Hepatocyte (in vitro differentiated cells): ENCODE data around the gene ACSS1. TPM values are rescaled to one million over a fixed set of nuclear protein-coding genes. Genes with fewer than 3 reads are reported as not detected.

Experiments
- DNase-seq: peaks from one replicate; pipeline ENCODE4 v3.0.0-alpha.2; 2016; ENCODE audit warnings: low spot score
- H2AFZ ChIP-seq: fragments of 200-600 bp; sonication (generic); 2 replicates; pipeline ENCODE4 v1.6.0; 2016; ENCODE audit warnings: antibody characterized with exemption, mild to moderate bottlenecking
- H3K27ac ChIP-seq: fragments of 200-600 bp; sonication (generic); 2 replicates; pipeline ENCODE4 v1.5.1; 2016; ENCODE audit warnings: mild to moderate bottlenecking
- H3K27me3 ChIP-seq: fragments of 200-600 bp; sonication (generic); 2 replicates; pipeline ENCODE4 v1.6.1; 2016
- H3K36me3 ChIP-seq: fragments of 200-600 bp; sonication (generic); replicated peaks from 2 replicates; pipeline ENCODE4 v1.5.1; 2016; ENCODE audit warnings: low read depth; ENCODE audit not compliant: insufficient read depth
- H3K4me1 ChIP-seq: fragments of 200-600 bp; sonication (generic); 2 replicates; pipeline ENCODE4 v1.5.1; 2016; ENCODE audit warnings: mild to moderate bottlenecking, moderate library complexity; ENCODE audit not compliant: insufficient read depth
- H3K4me2 ChIP-seq: fragments of 200-600 bp; sonication (generic); 2 replicates; pipeline ENCODE4 v1.6.0; 2016
- H3K4me3 ChIP-seq: fragments of 200-600 bp; sonication (generic); 2 replicates; pipeline ENCODE4 v1.5.1; 2016; ENCODE audit warnings: mild to moderate bottlenecking
- H3K79me2 ChIP-seq: fragments of 200-600 bp; sonication (generic); 2 replicates; pipeline ENCODE4 v1.6.0; 2017; ENCODE audit warnings: mild to moderate bottlenecking
- H3K9me2 ChIP-seq: fragments of 200-600 bp; sonication (generic); replicated peaks from 2 replicates; pipeline ENCODE4 v1.6.0; 2017; ENCODE audit warnings: mild to moderate bottlenecking; ENCODE audit not compliant: insufficient read depth
- H3K9me3 ChIP-seq: fragments of 200-600 bp; sonication (generic); 2 replicates; pipeline ENCODE4 v1.5.1; 2016; ENCODE audit warnings: low read depth, mild to moderate bottlenecking
- H4K20me1 ChIP-seq: fragments of 200-600 bp; sonication (generic); 2 replicates; pipeline ENCODE4 v1.6.0; 2016; ENCODE audit warnings: mild to moderate bottlenecking; ENCODE audit not compliant: insufficient read depth, poor library complexity, severe bottlenecking
- EZH2 ChIP-seq: fragments of 200-600 bp; sonication (generic); IDR thresholded peaks from 2 replicates; pipeline ENCODE4 v1.6.1; 2016; ENCODE audit warnings: antibody characterized with exemption, mild to moderate bottlenecking, borderline replicate concordance
- EZH2phosphoT487 ChIP-seq: fragments of 200-600 bp; sonication (generic); IDR thresholded peaks from one replicate; pipeline ENCODE4 v1.6.1; 2018; ENCODE audit warnings: antibody characterized with exemption, mild to moderate bottlenecking, low read depth, moderate library complexity; ENCODE audit not compliant: unreplicated experiment, severe bottlenecking
- WGBS: methylation state at CpG from one replicate; pipeline ENCODE4 v1.1.6; 2016; ENCODE audit warnings: low lambda C conversion rate; ENCODE audit errors: missing lambda C conversion rate; 5-methylcytosine and 5-hydroxymethylcytosine counted together
- polyA plus RNA-seq: library from polyadenylated mRNA; unstranded; fragments of >200 nt; fragmentation: Nextera tagmentation; extraction: Ambion mirVana; gene quantifications from 2 replicates; pipeline ENCODE4 v1.2.1, GENCODE V29; 2016
- total RNA-seq: library from RNA; depleted of rRNA; stranded (reverse); fragments of >200 nt; gene quantifications from 2 replicates; pipeline ENCODE4 v1.2.3, GENCODE V29; 2014
- TF ChIP-seq, protein P1 (sequence below): fragments of 200-600 bp; sonication (generic); IDR thresholded peaks from 2 replicates; pipeline ENCODE4 v1.5.1; 2016; ENCODE audit warnings: antibody characterized with exemption, mild to moderate bottlenecking; ENCODE audit not compliant: poor library complexity

ACSS1 gene
- total and polyA plus RNA-seq, 2 experiments from 2014 or later, result 20.5 to 37.7 TPM

DNA sequence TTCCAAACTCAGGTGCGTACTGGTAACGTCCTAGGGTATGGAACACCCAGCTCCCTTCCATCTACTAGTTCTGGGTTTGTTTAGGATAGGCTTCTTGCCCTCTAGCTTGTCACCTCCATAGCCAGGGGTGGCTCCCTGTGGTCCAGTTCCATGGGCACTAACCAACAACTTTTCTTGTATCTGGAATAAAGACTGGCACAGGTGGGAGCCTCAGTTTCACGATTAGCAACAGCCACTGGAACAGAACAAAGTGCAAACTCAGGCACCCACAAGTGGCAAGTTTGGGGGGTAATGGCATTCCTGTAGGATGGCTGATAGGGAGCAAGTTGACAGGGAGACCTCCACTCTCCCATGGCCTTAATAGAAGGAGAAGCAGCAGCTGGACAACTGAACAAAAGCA is 59.8 kb downstream of the ACSS1 start:
- Histone ChIP-seq H4K20me1 (no peaks in the 10 kb centered on the region), H2AFZ (no peak overlapping the region), H3K9me3 (no peaks in the 10 kb centered on the region), H3K4me1 (no peaks in the 10 kb centered on the region), H3K79me2 (no peaks in the 10 kb centered on the region), H3K4me2 (no peak overlapping the region), H3K27me3 (no peaks in the 10 kb centered on the region), H3K9me2 (no peaks in the 10 kb centered on the region), H3K27ac (no peak overlapping the region), H3K4me3 (no peak overlapping the region), H3K36me3 (no peaks in the 10 kb centered on the region)
- WGBS, result 86% methylated on average over 3 of the region's 3 CpGs
- TF ChIP-seq, protein P1, sequence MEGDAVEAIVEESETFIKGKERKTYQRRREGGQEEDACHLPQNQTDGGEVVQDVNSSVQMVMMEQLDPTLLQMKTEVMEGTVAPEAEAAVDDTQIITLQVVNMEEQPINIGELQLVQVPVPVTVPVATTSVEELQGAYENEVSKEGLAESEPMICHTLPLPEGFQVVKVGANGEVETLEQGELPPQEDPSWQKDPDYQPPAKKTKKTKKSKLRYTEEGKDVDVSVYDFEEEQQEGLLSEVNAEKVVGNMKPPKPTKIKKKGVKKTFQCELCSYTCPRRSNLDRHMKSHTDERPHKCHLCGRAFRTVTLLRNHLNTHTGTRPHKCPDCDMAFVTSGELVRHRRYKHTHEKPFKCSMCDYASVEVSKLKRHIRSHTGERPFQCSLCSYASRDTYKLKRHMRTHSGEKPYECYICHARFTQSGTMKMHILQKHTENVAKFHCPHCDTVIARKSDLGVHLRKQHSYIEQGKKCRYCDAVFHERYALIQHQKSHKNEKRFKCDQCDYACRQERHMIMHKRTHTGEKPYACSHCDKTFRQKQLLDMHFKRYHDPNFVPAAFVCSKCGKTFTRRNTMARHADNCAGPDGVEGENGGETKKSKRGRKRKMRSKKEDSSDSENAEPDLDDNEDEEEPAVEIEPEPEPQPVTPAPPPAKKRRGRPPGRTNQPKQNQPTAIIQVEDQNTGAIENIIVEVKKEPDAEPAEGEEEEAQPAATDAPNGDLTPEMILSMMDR, result no peak
- TF ChIP-seq EZH2 (no peak), EZH2phosphoT487 (no peak)
- DNase-seq, result no peak

DNA sequence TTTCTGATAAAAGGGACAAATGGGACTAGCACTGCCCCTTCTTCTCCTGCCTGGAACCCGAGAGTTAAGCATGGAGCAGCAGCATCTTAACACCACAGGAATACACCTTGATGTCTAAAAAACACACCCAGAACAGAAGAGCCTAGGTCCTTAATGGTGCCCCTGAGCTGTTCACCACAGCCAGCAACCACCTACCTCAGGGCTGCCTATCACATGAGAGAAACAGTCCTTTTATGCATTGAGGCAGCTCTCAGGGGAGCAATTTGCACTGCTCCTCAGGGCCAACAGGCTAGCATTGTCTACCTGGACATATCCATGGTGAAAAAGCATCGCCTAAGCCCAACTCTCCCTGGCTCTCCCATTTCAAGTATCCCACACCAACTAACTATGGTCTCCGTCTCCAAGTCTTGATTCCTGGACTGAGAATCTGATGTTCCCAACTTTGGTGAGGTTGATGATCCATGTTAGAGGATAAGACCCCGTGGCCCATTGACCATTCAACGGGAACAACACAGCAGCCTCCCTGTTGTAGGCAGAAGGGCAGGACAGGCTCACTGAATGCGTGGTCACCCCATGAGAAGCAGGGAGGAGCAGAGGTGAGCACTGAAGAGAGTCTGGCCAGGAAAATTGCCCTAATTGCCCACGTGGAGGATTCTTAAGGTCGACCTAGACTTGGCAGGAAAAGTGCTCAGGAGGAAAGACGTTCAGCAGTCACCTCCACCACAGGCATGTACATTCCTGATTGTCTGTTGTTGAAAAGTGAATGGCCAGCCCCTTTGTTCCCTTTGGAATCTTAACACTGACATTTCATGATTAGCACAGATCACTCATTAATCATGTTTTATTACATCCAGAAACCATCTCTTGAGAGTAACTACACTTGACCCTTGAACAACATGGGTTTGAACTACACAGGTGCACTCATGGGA is 61.2 kb downstream of the ACSS1 start:
- Histone ChIP-seq H3K4me3 (no peak overlapping the region), H3K27ac (no peak overlapping the region)
- DNase-seq, result no peak

DNA sequence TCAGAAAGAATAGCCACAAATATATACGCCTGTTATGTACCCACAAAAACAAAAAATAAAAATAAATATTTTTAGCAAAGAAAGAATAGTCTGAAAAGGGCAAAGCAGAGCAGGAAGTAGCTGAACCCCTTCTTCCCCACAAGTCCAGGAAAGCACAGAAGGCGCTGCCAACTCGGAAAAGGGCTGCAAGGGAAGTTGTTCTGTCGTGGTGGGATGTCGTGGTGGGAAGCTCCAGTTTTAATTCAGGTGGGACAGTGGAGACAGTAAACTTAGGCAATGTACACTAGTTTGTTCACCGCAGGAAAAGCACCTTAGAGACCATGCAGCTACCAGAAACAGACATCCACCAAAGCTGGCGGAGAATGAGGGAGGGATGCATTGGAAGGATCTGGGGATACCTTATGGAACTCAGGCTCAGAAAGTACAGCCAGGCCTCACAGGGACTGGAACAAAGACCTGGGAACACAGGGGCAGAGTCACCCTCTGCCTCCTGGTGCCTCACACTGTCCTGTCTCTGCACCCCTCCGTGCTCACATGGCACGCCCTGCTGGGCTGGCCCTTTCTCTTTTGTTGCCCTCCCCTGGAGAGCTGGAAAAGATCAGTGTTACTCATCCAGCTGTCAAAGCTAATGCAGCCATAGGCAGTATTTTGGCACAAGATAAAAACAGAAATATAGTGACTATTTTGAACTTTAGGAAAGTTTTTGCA is 62.0 kb downstream of the ACSS1 start:
- Histone ChIP-seq H4K20me1 (no peaks in the 10 kb centered on the region), H3K4me3 (no peak overlapping the region), H3K27me3 (no peaks in the 10 kb centered on the region), H2AFZ (no peak overlapping the region), H3K36me3 (no peaks in the 10 kb centered on the region), H3K9me3 (no peaks in the 10 kb centered on the region), H3K4me1 (peaks cover 9% of the 10 kb centered on the region), H3K27ac (no peak overlapping the region), H3K9me2 (no peaks in the 10 kb centered on the region), H3K4me2 (no peak overlapping the region), H3K79me2 (peaks cover 11% of the 10 kb centered on the region)
- WGBS, result 78% methylated on average over 9 of the region's 9 CpGs
- no peak for DNase-seq
- no peak for TF ChIP-seq EZH2phosphoT487
- TF ChIP-seq, protein P1, result no peak
- TF ChIP-seq EZH2, result no peak

More for the DNA sequence above, 61.2 kb downstream of the ACSS1 start:
- no peaks in the 10 kb centered on the region for H3K9me2 ChIP-seq
- H3K79me2 ChIP-seq, result peaks cover 3% of the 10 kb centered on the region
- no peak overlapping the region for H2AFZ ChIP-seq
- H4K20me1 ChIP-seq, result no peaks in the 10 kb centered on the region
- H3K4me2 ChIP-seq, result no peak overlapping the region
- peaks cover under 1% of the 10 kb centered on the region for H3K4me1 ChIP-seq
- TF ChIP-seq EZH2, result no peak
- TF ChIP-seq, protein P1, result no peak
- no peak for TF ChIP-seq EZH2phosphoT487
- no peaks in the 10 kb centered on the region for H3K36me3 ChIP-seq
- WGBS, result 62% methylated on average over 9 of the region's 9 CpGs
- H3K9me3 ChIP-seq, result no peaks in the 10 kb centered on the region
- H3K27me3 ChIP-seq, result no peaks in the 10 kb centered on the region
